HepG2 (cell line): ENCODE results near the gene SLC12A5. TPM values are rescaled to one million over a fixed set of nuclear protein-coding genes. Genes with fewer than 3 reads are reported as not detected.
A peak's percentile ranks its signal among the peaks of the same experiment; 100 is the strongest.

Experiments
- CBX1 ChIP-seq: IDR thresholded peaks from one replicate; pipeline ENCODE4 v1.6.1; 2016; ENCODE audit warnings: antibody characterized with exemption, low read depth
- CC2D1A ChIP-seq: sonication (generic); formaldehyde crosslinking; IDR thresholded peaks from 2 replicates; pipeline ENCODE4 v1.8.1; 2023; ENCODE audit warnings: mild to moderate bottlenecking, missing genetic modification reagents
- CEBPG ChIP-seq: IDR thresholded peaks from 2 replicates; pipeline ENCODE4 v1.6.1; 2016
- FOXJ3 ChIP-seq: sonication (generic); formaldehyde crosslinking; IDR thresholded peaks from 2 replicates; pipeline ENCODE4 v1.4.0; 2020; ENCODE audit warnings: missing genetic modification reagents, mild to moderate bottlenecking, borderline replicate concordance
- HOXA7 ChIP-seq: sonication (generic); formaldehyde crosslinking; IDR thresholded peaks from 2 replicates; pipeline ENCODE4 v1.8.1; 2022; ENCODE audit warnings: mild to moderate bottlenecking, missing genetic modification reagents, moderate library complexity
- MBNL3 ChIP-seq: fragments of 250-450 bp; sonication (Bioruptor Pico); conservative IDR thresholded peaks from 2 replicates; pipeline ENCODE4 v1.8.0; 2022; ENCODE audit warnings: mild to moderate bottlenecking, inconsistent platforms
- PRMT3 ChIP-seq: sonication (generic); formaldehyde crosslinking; IDR thresholded peaks from 2 replicates; pipeline ENCODE4 v1.8.1; 2022; ENCODE audit warnings: low read depth, mild to moderate bottlenecking, moderate library complexity, missing genetic modification reagents, borderline replicate concordance
- SKI ChIP-seq: fragments of 450-650 bp; IDR thresholded peaks from one replicate; pipeline ENCODE4 v1.6.1; 2018; ENCODE audit warnings: mild to moderate bottlenecking; ENCODE audit not compliant: partially characterized antibody
- THAP11 ChIP-seq: IDR thresholded peaks from 2 replicates; pipeline ENCODE4 v1.6.1; 2016; ENCODE audit warnings: missing biosample characterization, missing genetic modification reagents
- ZEB1 ChIP-seq: IDR thresholded peaks from 2 replicates; pipeline ENCODE4 v1.6.1; 2012; ENCODE audit warnings: mild to moderate bottlenecking, low read depth, inconsistent platforms; ENCODE audit not compliant: insufficient replicate concordance
- ZFP1 ChIP-seq: IDR thresholded peaks from 2 replicates; pipeline ENCODE4 v1.6.1; 2016
- ZNF280B ChIP-seq: sonication (generic); formaldehyde crosslinking; IDR thresholded peaks from 2 replicates; pipeline ENCODE4 v1.5.0; 2020; ENCODE audit warnings: missing genetic modification reagents, mild to moderate bottlenecking, borderline replicate concordance
- ZNF547 ChIP-seq: sonication (generic); formaldehyde crosslinking; IDR thresholded peaks from 2 replicates; pipeline ENCODE4 v1.5.1; 2020; ENCODE audit warnings: mild to moderate bottlenecking, missing genetic modification reagents
- ZNF792 ChIP-seq: IDR thresholded peaks from 2 replicates; pipeline ENCODE4 v1.6.1; 2016
- ZNF83 ChIP-seq: sonication (generic); formaldehyde crosslinking; IDR thresholded peaks from 2 replicates; pipeline ENCODE4 v1.4.0; 2020; ENCODE audit warnings: missing genetic modification reagents, mild to moderate bottlenecking, borderline replicate concordance
- polyA plus RNA-seq, 8 experiments: library from polyadenylated mRNA; depleted of rRNA in 3 of 8; stranded (reverse) in 7 of 8; unstranded in 1 of 8; fragments of >200 nt; fragmentation: Illumina TruSeq in 4 of 8; extraction: Trizol in 4 of 8; gene quantifications; 2 replicates each; pipeline versions ENCODE4 v1.2.1 to v1.2.3, GENCODE V29; 2011 to 2016; ENCODE audit warnings: low read depth in 4 of 8, missing spikeins in 1 of 8, mixed read lengths in 1 of 8; ENCODE audit not compliant: insufficient read depth in 1 of 8
- total RNA-seq, 5 experiments: library from RNA; depleted of rRNA; stranded (reverse); fragments of >200 nt; fragmentation: Illumina TruSeq; extraction: Trizol; gene quantifications; 2 replicates each; pipeline ENCODE4 v1.2.3, GENCODE V29; 2016; ENCODE audit warnings: low read depth in 1 of 5
- TF ChIP-seq, protein P1 (sequence below): sonication (generic); formaldehyde crosslinking; conservative IDR thresholded peaks from 2 replicates; pipeline ENCODE4 v1.5.0; 2020; ENCODE audit warnings: missing genetic modification reagents
- TF ChIP-seq, protein P2 (sequence below): sonication (generic); formaldehyde crosslinking; IDR thresholded peaks from 2 replicates; pipeline ENCODE4 v1.5.1; 2020; ENCODE audit warnings: mild to moderate bottlenecking, missing genetic modification reagents, borderline replicate concordance

SLC12A5 gene
- total and polyA plus RNA-seq, 2 of the 13 experiments (the other 11 are each of a cell fraction or from before 2014, with no cell fraction given), result 4.3 to 5.4 TPM

- 0 out of 2 replicates have a peak, but pooled peaks have one; percentile 73 for TF ChIP-seq ZNF280B (CRISPR knock-in tag)
- no peak for TF ChIP-seq HOXA7
- TF ChIP-seq, protein P1, sequence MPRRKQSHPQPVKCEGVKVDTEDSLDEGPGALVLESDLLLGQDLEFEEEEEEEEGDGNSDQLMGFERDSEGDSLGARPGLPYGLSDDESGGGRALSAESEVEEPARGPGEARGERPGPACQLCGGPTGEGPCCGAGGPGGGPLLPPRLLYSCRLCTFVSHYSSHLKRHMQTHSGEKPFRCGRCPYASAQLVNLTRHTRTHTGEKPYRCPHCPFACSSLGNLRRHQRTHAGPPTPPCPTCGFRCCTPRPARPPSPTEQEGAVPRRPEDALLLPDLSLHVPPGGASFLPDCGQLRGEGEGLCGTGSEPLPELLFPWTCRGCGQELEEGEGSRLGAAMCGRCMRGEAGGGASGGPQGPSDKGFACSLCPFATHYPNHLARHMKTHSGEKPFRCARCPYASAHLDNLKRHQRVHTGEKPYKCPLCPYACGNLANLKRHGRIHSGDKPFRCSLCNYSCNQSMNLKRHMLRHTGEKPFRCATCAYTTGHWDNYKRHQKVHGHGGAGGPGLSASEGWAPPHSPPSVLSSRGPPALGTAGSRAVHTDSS (CRISPR knock-in tag), result no peak
- TF ChIP-seq ZNF547 (CRISPR knock-in tag), result no peak; the same call in none of the 2 replicates
- no peak for TF ChIP-seq ZEB1
- no peak for TF ChIP-seq MBNL3 (CRISPR knock-in tag)
- TF ChIP-seq PRMT3 (CRISPR knock-in tag), result no peak
- no peak for TF ChIP-seq ZNF792
- no peak; the same call in 1 of the 2 replicates for TF ChIP-seq CEBPG (CRISPR knock-in tag)
- no peak for TF ChIP-seq FOXJ3 (CRISPR knock-in tag)
- TF ChIP-seq, protein P2, sequence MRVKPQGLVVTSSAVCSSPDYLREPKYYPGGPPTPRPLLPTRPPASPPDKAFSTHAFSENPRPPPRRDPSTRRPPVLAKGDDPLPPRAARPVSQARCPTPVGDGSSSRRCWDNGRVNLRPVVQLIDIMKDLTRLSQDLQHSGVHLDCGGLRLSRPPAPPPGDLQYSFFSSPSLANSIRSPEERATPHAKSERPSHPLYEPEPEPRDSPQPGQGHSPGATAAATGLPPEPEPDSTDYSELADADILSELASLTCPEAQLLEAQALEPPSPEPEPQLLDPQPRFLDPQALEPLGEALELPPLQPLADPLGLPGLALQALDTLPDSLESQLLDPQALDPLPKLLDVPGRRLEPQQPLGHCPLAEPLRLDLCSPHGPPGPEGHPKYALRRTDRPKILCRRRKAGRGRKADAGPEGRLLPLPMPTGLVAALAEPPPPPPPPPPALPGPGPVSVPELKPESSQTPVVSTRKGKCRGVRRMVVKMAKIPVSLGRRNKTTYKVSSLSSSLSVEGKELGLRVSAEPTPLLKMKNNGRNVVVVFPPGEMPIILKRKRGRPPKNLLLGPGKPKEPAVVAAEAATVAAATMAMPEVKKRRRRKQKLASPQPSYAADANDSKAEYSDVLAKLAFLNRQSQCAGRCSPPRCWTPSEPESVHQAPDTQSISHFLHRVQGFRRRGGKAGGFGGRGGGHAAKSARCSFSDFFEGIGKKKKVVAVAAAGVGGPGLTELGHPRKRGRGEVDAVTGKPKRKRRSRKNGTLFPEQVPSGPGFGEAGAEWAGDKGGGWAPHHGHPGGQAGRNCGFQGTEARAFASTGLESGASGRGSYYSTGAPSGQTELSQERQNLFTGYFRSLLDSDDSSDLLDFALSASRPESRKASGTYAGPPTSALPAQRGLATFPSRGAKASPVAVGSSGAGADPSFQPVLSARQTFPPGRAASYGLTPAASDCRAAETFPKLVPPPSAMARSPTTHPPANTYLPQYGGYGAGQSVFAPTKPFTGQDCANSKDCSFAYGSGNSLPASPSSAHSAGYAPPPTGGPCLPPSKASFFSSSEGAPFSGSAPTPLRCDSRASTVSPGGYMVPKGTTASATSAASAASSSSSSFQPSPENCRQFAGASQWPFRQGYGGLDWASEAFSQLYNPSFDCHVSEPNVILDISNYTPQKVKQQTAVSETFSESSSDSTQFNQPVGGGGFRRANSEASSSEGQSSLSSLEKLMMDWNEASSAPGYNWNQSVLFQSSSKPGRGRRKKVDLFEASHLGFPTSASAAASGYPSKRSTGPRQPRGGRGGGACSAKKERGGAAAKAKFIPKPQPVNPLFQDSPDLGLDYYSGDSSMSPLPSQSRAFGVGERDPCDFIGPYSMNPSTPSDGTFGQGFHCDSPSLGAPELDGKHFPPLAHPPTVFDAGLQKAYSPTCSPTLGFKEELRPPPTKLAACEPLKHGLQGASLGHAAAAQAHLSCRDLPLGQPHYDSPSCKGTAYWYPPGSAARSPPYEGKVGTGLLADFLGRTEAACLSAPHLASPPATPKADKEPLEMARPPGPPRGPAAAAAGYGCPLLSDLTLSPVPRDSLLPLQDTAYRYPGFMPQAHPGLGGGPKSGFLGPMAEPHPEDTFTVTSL (CRISPR knock-in tag), result peak; percentile 46; the same call in 1 of the 2 replicates
- no peak for TF ChIP-seq SKI
- no peak for TF ChIP-seq ZFP1 (CRISPR knock-in tag)
- TF ChIP-seq ZNF83 (CRISPR knock-in tag), result no peak
- no peak for TF ChIP-seq CC2D1A (CRISPR knock-in tag)
- no peak for TF ChIP-seq THAP11 (CRISPR knock-in tag)
- TF ChIP-seq CBX1, result no peak
Observed at GRCh38 chr20:46021361-46022359, 7.4 kb upstream of the SLC12A5 start (continued).
